ENCODE results near the gene MAP7.
"Not testable (repeated sequence)": the region's sequence is repeated elsewhere in the genome, so short reads cannot be mapped to it uniquely, and the experiment has no call there.

The MAP7 gene

DNA sequence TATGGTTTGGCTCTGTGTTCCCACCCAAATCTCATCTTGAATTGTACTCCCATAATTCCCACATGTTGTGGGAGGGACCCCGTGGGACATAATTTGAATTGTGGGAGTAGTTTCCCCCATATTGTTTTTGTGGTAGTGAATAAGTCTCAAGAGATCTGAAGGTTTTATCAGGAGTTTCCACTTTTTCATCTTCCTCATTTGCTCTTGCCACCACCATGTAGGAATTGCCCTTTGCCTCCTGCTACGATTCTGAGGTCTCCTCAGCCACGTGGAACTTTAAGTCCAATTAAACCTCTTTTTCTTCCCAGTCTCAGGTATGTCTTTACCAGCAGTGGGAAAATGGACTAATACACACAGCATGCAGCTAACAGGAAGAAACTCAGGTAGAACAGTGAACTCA, 151.8 kb downstream of the MAP7 start:
- DNase-seq (ENCODE audit: low read depth in 1 of 2, low spot score in 1 of 2): no peak

DNA sequence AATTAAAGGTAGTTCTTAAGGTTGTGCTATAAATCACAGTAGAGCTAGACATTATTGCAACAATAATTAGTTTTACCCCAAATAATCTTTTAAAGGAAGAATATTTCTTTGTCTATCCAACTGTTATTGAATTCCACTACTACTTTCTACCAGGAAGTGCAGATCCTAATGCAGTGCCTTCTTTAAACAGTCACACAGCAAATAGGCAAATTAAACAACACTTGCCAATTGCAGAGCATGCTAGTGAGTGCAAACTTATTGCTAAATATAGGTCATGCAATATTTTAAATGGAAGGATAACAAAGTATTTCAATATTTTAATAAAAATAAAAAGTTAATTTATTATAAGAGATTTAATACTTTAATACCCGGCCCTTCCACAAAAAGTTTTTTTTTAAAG, 153.3 kb downstream of the MAP7 start:
- DNase-seq (ENCODE audit: low read depth in 1 of 2, low spot score in 1 of 2): no peak

DNA sequence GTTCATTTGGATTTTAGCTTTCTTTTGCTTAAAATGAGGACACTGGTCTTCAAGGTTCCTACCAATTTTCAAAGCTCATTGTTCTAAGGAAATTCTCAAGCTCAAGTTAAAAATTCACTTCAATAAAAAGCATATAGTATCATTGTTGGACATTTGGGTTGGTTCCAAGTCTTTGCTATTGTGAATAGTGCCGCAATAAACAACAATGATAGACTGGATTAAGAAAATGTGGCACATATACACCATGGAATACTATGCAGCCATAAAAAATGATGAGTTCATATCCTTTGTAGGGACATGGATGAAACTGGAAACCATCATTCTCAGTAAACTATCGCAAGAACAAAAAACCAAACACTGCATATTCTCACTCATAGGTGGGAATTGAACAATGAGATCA, 159.3 kb downstream of the MAP7 start:
- not testable (repeated sequence) for DNase-seq (ENCODE audit: low read depth in 1 of 2, low spot score in 1 of 2)

DNA sequence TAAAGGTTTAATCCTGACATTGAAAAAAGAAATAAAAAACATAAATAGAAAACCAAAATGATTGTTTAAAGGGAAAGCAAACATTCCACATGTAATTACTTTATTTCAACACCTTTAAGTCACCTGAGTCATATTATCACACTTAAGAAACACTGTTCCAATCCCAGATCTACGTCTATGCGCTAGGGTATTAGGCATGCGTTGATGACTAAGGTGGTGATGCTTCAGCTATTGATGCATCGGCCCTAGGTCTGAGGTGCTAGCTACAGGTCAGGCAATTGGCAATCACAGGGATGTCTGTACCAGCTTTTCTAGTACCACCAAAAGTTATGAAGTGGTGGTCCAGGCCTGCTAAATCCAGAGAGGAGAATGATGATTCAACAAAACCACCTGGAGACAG, 162.9 kb downstream of the MAP7 start:
- no peak for DNase-seq (ENCODE audit: low read depth in 1 of 2, low spot score in 1 of 2)

DNA sequence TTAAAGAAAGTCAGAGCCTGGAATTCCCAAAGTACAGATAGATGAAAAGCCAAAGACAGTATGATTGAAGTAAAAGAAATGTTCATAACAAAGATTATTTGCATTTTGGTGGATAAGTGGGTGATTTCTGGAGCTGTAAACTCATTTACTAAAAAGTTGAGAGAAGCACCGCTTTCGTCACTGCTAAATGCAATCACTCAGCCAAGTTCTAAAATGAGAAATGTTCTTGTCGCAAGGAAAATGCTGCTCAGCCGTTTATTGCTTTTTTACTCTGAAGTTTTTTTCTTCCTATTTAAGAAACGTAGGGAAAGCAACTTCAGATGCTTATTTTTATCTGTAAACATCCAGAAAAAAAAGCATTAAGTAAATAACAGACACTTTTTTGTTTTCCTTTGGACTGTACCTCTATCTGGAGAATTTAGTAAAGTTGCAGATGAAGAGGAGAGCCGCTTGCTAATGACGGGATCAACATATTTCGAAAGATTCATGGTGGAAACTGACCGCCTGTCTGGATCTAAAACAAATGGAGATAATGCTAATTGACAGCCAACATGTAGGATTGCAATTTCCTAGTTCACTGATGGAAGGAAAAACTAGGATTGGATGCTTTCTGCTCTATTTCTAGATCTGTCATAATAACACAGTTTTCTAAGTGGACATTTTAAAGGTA, 166.8 kb downstream of the MAP7 start:
- no peak for DNase-seq (ENCODE audit: low read depth in 1 of 2, low spot score in 1 of 2)

DNA sequence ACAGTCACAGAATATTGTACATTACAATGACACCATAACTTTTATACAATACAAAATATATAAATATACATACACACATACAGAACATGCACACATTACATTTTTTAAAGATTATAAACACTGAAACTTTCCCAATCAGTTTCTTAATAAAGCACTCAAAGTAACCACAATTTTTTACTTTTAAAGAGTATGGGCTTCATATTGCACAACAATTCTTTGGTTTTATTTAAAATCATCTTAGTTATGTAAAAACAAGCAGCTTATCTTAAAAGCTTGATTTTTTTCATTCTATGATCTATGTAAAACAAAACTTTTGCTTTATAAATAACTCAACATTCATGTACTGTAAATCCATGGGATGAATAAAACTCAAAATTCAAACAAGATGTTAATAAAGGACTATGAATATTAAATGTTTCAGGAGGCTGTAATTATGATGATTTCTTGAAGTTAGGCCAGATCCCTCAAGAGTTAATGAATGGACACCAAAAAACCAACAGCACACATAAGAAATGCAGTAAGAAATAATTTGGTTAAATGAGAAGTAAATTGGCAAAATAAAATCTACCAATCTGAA, 167.5 kb downstream of the MAP7 start:
- no peak for DNase-seq (ENCODE audit: low read depth in 1 of 2, low spot score in 1 of 2)

DNA sequence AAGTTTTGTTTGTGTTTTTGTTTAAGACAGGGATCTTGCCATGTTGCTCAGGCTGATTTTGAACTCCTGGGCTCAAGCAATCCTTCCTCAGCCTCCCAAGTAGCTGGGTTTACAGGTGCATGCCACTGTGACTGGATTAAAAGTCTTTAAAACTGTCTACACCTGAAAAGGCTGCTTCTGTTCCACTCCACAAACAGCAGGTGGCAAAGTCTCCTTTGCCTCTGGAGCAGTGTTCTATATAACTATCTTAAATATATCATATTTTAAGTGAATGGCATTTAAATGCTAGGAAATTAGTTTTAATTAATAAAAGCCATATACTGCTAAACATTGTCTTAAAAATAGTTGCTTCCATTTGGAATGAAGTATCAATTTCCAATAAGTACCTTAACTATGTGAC, 171.3 kb downstream of the MAP7 start:
- DNase-seq (ENCODE audit: low read depth in 1 of 2, low spot score in 1 of 2): no peak

DNA sequence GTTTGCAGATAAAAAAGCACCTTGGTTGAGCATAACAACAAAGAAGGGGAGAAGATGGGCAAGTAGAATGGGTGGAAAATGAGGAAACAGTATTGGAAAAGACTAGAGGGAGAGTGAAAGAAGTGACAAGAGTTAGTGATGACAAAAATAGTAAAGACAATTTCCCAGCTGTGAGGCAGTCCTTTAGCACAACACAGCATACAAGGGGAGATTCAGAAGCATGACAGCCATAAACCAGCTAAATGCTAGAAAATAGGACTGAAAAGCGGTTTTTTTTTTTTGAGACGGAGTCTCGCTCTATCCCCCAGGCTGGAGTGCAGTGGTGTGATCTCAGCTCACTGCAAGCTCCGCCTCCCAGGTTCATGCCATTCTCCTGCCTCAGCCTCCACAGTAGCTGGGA, 174.4 kb downstream of the MAP7 start:
- not testable (repeated sequence) for DNase-seq (ENCODE audit: low read depth in 1 of 2, low spot score in 1 of 2)

DNA sequence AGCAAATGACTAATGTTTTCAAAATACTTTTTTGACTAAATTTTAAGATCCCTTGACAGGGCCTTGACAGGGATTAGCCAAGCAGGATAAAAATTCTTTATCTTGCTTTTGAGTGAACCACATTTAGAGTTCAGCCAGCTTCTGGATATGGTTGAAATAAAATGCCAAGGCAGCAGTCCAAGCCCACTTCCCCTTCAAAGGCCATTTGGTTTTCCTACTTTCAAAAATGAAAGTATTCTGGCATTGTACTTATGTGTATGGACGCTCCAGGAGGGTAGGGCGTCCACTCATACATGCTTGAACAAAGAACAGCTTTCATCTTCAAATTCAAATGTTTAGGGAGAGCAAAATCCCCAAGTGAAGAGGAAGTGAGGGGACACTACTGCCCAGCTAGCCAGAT, 178.3 kb downstream of the MAP7 start:
- no peak for DNase-seq (ENCODE audit: low read depth in 1 of 2, low spot score in 1 of 2)

DNA sequence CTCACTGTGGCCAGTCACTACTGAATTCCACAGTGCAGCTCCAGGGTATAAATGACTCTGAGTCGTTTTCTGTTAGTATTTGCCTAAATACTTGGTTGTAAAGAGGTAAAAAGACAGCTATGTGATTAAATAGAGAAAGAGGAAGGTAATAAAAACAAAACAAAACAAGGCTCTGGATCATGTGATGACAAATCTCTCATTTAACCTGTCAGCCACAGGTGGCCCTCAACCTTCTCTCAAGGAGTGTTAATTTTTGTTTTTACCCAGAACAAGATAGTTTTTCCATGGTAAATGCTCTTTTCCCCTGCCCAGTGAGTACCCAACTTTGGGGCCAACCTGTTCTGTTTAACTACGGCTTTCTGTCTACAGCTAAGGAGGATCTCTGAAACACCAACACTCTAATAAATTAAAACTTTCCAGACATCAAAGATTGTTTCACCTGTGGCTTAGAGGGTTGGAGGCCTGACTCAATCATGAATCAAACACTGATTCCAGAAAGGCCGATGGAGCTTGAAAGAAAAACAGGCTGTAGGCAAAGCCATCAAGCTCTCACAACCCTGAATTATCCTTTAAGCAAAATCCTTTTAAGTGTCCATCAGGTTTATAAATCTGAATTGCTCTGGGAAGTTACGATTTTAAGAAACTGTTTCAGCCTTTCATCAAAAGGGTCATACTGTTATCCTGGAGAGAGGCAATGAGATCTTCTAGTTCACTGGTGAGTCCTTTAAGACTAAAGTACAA, 179.1 kb downstream of the MAP7 start:
- no peak for DNase-seq (ENCODE audit: low read depth in 1 of 2, low spot score in 1 of 2)

DNA sequence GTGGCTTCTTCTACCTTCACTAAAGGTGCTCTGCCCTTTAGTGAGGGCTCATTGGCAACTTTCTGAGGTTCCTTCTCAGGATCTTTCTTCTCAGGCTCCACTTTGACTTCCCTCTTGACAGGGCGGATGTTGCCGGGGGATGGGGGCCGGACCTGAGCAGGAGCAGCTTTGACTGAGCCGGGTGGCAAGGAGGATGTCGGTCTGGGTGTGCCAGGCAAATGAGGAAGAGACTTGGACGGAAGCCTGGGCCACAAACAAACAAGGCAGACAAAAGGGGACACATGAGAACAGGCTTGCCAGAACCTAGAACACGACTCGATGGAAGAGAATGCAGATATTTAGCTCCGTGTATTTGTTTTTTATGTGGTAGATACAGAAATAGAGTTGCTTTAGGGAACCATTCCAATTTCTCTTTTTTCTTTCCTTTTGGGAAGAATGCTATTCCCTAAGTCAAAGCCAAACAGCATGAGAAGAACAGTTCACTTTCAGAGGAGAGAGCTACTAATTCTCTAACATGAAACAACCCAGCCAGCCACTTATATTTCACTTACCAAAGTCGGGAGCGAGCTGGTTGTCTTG, 184.4 kb downstream of the MAP7 start:
- DNase-seq (ENCODE audit: low read depth in 1 of 2, low spot score in 1 of 2): peak in 1 of 2 donors; percentile 6

DNA sequence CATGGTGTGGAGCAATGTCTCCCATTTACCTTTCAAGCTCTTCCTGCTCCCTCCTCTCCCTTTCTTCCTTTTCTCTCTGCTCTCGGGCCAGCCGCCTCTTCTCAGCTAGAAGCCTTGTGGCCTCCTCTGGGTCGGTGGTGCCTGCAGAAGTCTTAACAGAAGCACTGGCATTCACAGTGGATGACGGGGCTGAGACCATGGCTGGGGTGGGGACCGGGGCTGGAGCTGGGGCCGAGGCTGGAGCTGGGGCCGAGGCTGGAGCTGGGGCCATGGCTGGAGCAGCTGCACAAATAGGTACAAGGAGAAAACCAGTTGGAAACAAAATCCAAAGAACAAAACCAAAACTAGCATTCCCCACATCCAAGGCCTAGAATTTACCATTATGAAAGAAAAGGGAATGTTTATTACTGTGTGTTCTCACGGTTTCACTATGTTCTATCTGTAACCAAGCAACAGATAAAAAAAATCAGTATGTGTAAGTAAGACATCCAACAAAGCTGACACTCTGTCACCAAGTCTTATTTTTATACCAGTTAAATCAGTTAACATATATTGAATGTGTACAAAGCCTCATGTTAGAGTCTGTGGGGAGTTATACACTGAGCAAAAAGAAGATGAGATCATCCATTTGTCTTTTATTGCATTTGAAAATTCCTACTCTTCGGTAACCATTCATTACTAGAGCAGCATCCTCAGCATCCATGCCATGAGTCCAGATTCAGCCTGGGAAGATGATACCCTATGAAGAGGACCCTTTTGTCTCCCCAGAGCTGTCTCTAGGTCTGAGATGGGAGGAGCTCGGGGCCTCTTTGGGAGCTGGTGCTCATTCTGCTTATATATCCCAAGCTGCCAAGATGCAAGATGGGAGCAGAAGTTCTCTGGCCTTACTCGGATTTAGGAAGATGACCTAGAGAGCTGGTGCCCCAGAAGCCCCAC, 187.5 kb downstream of the MAP7 start:
- no peak for DNase-seq (ENCODE audit: low read depth in 1 of 2, low spot score in 1 of 2)

DNA sequence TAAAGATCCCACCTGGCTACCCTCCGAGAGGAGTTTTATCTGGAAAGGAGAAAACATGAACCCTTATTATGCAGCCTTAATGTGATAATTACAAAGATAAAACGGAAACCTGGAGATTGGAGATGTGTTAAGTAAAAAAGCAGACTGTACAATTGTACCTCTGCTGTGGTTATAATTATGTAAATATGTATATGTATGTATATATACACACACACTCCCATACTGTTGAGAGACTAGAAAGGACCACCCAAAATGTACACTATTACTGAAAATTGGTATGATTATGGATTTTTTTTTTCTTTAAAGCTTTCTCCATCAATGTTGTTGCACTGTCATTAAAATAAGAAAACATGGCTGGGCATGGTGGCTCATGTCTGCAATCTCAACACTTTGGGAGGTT, 188.4 kb downstream of the MAP7 start:
- no peak for DNase-seq (ENCODE audit: low read depth in 1 of 2, low spot score in 1 of 2)

DNA sequence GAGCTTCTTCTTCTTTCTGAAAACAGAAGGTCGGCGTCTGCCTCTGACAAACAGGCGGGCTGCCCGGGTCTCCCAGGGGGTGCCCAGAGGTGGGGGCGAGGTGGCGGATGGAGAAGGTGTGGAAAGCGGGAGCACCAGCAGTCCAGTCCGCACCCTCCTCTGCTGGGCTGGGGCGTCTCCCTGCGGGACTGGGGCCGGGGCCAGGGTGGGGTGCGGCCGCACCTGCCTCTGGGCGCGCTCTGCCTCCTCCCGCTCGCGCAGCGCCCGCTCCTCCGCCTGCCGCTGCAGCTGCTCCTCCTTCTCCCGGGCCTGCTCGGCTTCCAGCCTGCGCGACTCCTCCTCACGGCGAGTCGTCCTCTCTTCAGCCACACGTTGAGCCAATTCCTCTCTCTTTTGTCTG, 189.4 kb downstream of the MAP7 start:
- no peak for DNase-seq (ENCODE audit: low read depth in 1 of 2, low spot score in 1 of 2)

DNA sequence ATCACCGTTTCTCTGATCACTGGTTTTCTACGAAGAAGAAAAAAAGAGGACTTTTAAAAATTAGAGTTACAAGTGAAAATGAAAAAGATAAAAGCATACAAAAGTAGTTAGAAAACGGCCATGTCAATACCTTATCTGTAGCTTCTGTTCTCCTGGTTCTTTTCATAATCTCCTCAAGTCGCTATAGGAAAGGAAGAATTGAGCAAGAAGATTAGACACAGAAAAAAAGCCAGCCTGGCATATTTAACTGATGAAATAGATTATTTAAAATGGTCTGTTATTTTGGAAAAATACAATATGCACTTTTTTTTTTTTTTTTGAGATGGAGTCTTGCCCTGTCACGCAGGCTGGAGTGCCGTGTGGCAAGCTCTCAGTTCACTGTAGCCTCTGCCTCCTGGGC, 190.4 kb downstream of the MAP7 start:
- DNase-seq (ENCODE audit: low read depth in 1 of 2, low spot score in 1 of 2): no peak

DNA sequence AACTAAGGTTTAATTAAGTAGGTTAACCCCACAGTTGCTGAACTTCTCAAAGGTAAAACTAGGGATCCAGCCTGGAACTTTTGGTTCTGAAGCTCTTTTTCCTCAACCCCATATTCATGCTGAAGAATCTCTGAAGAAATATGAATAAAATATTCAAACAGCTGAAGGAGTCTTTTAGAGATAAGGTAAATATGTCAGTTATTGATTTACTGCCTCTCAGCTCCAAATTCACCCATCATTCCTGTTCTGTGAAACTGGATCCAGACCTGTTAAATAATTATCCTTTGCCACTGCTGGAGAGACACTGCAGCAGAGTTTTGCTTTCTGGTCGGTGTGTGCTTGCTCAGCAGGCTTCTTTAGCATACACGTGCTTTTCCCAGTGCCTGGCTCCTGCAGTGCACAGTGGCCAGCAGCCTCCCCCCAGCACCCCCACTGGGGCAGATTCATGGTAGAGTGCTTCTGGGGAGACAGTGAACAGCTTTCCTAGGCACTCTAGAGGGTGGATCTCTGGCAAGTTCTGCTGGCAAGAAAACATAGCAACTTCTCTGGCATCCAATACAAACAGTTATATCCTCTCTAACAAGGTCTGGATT, 198.6 kb downstream of the MAP7 start:
- no peak for DNase-seq (ENCODE audit: low read depth in 1 of 2, low spot score in 1 of 2)

DNA sequence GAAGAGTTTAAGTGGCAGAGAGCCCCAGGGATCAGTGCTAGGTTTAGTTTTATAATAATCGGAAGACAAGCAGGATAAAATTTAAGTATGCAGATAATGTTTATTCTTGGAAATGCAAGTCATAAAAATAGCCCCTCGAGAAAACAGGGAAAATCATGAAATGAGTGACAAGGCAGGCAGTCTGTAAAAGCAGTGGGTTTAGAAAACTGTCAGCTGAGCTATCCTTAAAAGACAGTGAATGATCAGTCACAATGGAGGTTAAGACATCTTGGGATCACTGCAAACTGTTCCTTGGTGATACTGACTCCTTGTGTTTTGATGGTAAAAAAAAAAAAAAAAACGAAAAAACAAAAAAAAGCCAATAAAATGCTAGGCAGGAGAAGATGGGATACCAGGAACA, 199.3 kb downstream of the MAP7 start:
- no peak for DNase-seq (ENCODE audit: low read depth in 1 of 2, low spot score in 1 of 2)

DNA sequence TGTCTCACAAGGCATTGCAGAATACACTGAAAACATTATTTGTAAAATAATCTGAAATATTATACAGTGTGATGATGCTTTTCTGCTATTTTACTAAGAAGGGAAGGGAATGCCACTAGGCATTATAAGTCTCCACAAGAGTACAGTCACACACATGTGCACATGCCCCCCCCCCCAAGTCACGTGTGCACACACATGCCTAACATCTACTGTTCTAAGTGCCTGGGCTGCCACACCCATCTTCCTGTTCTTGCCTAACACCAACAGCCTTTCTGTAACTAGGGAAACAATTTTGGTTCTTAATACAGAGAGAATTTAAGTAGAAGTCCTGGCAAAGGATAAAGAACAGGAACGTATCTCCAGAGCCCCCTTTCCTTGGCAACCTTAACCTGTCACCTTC, 202.4 kb downstream of the MAP7 start:
- no peak for DNase-seq (ENCODE audit: low read depth in 1 of 2, low spot score in 1 of 2)

DNA sequence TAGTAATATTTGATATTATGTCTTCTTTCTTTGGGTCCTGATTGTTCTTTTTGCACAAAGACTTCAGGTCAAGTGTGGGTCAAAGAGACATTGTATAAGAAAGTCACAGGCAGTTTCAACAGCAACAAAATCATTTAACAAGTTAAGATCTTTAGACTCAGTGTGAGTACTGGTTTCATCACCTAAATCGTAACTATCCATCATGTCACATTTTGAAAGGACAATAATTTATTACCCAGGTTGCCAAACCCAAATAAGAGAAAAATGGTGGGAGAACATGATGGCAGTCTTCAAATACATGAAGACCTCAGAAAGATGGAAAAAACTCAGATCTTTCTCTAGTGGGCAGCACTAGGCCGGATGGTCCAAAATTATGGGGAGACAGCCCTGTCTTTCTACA, 205.1 kb downstream of the MAP7 start:
- DNase-seq (ENCODE audit: low read depth in 1 of 2, low spot score in 1 of 2): no peak

DNA sequence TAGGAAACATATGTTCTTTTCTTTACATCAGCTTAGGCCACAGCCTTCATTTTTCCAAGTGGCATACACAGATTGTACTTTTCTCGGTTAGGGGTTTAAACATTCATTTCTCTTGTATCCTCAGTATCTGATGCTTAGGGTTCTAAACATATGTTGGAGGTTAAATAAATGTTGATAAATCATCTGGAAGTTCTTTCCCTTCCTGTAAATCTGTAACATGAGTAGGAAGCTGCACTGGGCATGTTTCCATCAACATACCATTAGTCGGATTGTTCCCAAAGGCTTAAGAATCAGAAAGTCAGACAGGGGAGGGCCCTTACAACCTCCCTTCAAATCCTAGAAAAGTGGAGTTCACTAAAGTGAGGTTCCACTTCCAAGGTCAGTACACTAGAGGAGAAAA, 205.8 kb downstream of the MAP7 start:
- no peak for DNase-seq (ENCODE audit: low read depth in 1 of 2, low spot score in 1 of 2)

DNA sequence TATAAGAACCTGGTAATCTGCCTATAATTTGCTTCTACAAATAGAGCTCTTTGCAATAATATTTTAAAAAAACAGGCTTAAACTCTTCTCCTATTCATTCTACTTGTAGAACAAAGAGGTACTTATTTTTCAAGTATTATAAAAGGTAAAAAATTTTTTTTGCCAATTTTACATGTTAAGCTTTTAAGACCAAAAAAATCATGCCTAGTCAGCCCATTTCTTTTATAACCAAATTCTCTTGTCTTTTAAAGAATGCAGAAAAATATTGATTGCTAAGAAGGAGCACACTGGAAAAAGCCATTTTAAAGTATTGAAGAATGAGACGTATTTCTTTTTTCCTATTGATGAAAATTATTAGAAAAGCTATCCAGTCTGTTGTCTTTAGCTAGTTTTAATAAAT, 206.5 kb downstream of the MAP7 start:
- no peak for DNase-seq (ENCODE audit: low read depth in 1 of 2, low spot score in 1 of 2)

Data from activated T-helper 1 cell treated with anti-CD3 and anti-CD28 coated beads, Interleukin-2, amount 50 U/mL, for 16 hours (primary cell).